ACHN (cell line): ENCODE data around the gene PAK5.

Experiments
- DNase-seq: peaks from one replicate; pipeline ENCODE4 v3.0.0-alpha.2; 2015
- in situ Hi-C: cut with HindIII; loops from 2 replicates; pipeline ENCODE4 v1.10.0; 2017; ENCODE audit warnings: low sequenced_read_pairs, low pct_ligation_motif_present, low pct_unique_long_range_greater_than_20kb

Gene PAK5

DNA sequence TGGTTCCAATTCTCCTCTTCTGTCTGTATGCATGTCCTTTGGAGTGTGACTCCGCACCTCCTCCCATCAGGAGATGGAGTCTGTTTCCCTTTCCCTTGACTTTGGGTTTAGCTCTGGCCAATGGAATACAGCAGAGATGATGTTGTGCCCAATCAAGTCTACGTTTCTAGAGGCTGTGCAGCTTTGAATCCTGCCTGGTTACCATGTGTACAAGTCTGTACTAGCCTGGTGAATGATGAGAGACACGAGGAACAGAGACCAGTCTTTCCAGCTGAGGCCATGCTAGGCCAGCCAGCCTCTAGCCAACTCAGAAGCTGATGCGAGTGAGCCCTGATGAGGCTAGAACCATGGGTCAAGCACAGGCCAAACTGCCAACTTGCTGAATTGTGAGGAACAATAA lies 241.3 kb downstream of the PAK5 start:
- in situ Hi-C loops: no loop called here
- no peak for DNase-seq

DNA sequence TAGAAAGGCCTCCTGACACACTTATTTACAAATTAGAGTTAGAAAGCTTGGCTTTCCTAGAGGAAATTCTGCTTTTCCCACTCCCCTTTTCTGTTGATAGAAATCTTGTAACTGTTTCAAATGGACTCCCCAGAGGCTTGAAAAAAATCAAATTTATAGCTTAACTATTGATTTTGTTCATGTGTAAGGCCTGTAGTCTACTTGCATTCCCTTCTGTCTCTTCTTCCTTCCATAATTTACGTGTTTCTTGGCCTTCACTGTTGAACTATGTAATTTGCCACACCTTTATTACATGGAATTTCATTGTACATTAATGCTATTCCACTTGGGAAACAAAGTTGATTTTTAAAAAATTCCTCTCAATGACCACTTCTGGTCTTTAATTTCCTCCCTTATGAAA lies 243.1 kb downstream of the PAK5 start:
- in situ Hi-C loops: no loop called here
- no peak for DNase-seq

DNA sequence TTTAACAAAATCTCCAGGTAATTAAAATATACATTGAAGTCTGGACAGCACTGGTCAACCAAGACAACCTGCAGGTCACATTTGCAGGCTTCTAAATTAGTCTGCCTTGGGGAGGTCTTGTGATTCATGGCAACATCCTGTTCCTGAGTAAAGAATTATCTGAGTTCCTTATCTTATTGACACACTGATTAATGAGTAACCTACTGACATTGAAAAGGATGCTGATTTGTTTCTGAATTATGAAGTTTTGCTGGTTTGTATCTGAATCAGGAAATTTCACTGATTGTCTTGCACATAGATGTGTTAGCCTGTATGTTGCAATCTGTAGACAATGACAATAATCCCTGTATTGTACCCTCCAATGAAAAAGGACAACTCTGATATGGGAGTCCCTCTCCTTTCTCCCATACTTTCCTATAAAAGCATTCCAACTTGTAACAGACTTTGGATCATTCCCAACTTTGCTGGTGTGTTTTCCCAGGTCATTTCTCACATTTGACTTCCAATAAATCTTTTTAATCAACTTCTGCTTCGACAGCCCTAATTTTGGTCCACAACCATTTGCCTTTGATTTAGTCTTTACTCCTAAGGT lies 244.5 kb downstream of the PAK5 start:
- DNase-seq: no peak
- in situ Hi-C loops: no loop called here

GRCh38 chr20:9592419-9592818 lies 246.5 kb downstream of the PAK5 start:
- in situ Hi-C loops: no loop called here
- DNase-seq: no peak

- DNase-seq: no peak
- in situ Hi-C loops: no loop called here
These were observed 247.8 kb downstream of the PAK5 start for GRCh38 chr20:9591080-9591479.

DNA sequence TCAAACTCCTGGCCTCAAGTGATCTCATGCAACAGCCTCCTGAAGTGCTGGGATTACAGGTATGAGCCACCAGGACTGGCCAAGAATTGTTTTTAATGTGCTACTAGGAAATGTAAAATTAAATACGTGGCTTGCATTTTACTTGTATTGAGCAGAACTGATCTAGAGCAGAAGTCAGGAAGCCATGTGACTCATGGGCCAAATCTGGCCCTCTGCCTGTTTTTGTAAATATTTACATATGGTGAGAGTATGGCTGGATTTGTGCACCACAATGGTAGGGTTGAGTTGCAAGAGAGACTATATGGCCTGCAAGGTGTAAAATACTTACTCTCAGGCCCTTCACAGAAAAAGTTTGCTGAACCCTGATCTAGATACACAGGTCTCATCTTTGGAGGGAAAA lies 248.7 kb downstream of the PAK5 start:
- no peak for DNase-seq
- in situ Hi-C loops: no loop called here

DNA sequence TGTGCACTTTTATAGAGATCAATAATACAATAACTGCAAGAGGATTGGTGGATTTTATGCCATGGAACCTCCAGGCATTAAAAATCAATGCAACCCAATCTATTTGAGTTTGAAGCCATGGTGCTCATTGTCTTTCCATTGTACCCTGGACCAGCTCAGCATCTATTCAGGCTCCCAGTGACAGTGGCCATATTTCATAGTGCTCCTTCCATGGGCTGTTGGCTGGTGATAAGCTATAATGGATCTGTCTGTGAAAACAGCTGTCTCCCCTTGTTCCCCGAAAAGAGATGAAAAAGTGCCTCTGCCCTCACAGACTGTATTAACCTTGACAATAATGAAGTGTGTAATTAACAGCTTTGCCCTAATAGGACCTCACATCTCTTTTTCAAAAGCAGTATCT lies 250.2 kb downstream of the PAK5 start:
- in situ Hi-C loops: no loop called here

GRCh38 chr20:9583151-9583550 lies 255.7 kb downstream of the PAK5 start:
- DNase-seq: no peak

More for the DNA sequence above, 250.2 kb downstream of the PAK5 start:
- no peak for DNase-seq

GRCh38 chr20:9582137-9582536 lies 256.7 kb downstream of the PAK5 start:
- in situ Hi-C loops: no loop called here
- no peak for DNase-seq

More at GRCh38 chr20:9583151-9583550, 255.7 kb downstream of the PAK5 start:
- in situ Hi-C loops: no loop called here

DNA sequence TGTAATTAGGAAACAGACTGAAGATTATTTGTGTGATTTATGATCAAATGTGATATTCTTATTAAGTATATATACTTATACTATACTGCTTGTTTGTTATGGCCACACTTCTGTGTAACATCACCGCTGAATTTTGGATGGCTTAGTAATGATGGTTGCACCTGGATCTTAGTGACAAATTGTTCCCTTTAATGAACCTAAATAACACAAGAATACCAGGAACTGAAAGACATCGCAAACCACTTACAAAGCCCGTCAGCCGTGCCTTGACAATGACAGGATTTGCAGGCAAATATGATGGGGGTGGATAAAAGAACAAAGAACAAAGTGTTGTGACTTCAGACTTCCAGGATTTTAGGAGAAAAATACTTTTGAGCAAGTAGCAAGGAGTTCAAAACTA lies 257.4 kb downstream of the PAK5 start:
- in situ Hi-C loops: no loop called here
- DNase-seq: no peak

DNA sequence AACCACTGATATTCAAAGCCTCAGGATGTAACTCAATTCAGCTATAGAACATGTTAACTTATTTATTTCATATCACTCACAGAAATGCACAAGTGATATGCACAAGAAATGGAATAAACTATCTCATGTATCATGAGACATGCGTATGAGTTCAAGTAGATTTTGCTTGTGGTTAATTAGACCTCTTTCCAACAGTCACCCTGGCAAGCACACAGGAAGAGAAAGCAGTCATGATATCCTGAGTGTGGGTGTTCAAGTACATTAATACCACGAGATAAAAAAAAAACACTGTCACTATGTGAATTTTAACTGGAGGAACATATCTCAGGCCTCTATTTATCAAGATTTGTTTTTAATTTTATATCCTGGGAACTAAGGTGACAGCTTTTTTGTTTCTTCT lies 260.3 kb downstream of the PAK5 start:
- in situ Hi-C loops: no loop called here

GRCh38 chr20:9577397-9577796 lies 261.5 kb downstream of the PAK5 start:
- in situ Hi-C loops: no loop called here
- DNase-seq: no peak

More for the DNA sequence above, 260.3 kb downstream of the PAK5 start:
- no peak for DNase-seq

- in situ Hi-C loops: no loop called here
These were observed 262.2 kb downstream of the PAK5 start for GRCh38 chr20:9576695-9577094.

GRCh38 chr20:9575836-9576235 lies 263.0 kb downstream of the PAK5 start:
- in situ Hi-C loops: no loop called here

More at GRCh38 chr20:9576695-9577094, 262.2 kb downstream of the PAK5 start:
- no peak for DNase-seq

GRCh38 chr20:9574776-9575175 lies 264.1 kb downstream of the PAK5 start:
- in situ Hi-C loops: no loop called here
- DNase-seq: no peak

More at GRCh38 chr20:9575836-9576235, 263.0 kb downstream of the PAK5 start:
- no peak for DNase-seq

DNA sequence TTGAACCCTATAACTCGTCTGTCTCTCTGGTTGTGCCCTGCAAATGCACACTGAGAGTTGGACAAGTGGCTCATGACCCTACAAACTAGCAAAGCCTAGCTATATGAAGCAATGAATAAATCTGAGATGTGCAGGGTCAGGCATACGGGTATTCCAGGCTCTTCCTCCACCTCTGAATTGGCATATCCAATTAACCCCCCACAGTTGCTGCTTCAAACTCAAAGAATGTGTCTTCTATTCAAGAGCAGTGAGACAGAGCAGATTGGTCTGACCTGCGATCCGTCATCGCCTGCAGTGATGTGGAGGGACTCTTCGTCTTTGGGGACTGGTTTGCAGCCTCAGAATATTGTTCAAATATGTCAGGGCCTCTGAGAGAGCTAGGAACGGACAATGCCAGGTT lies 264.7 kb downstream of the PAK5 start:
- no peak for DNase-seq
- in situ Hi-C loops: no loop called here

- DNase-seq: no peak
- in situ Hi-C loops: no loop called here
These were observed 265.3 kb downstream of the PAK5 start for GRCh38 chr20:9573335-9574151.

DNA sequence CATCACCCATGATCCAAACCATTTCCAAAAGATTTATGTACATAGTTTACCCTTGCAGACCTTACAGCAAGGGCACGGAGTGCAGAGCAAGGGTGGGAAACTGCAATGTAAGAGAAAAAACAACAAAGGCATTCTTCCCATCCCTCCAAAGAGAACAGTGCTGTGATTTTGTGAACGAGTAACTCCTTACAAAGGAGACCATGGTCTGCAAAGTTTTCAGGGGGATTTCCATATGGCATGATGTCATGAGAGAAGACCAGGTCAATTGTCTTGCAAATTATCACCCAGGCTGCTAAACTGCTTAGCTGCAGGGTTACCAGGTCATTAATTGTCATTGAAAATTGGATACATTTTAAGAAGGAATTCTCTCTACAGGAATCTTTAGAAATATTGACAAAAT lies 266.2 kb downstream of the PAK5 start:
- no peak for DNase-seq
- in situ Hi-C loops: no loop called here

DNA sequence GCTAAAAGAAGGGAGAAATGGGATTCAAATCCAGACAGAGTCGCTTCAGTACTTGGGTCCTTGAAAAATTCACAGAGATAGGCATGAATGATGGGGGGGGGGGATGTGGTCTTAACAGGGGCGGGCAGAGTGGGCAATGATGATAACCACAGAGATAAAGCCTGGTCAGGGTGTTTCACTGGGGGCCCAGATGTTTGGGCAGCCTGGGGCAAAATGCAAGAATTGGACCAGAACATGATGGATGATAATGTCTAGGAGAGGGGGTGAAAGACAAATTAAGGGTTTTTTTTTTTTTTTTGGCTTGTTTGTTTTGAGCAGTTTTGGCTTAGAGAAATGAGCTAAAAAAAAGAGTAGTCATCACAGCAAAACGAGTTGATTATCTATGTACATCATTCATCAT lies 267.1 kb downstream of the PAK5 start:
- in situ Hi-C loops: no loop called here
- DNase-seq: no peak

- in situ Hi-C loops: no loop called here
- no peak for DNase-seq
These were observed 268.3 kb downstream of the PAK5 start for GRCh38 chr20:9570612-9571011.
